ENCODE data around the gene HILPDA. TPM values are rescaled to one million over a fixed set of nuclear protein-coding genes. Genes with fewer than 3 reads are reported as not detected.

HILPDA gene
- total RNA-seq, 1 donor: 13.8 TPM

GRCh38 chr7:128424686-128425275 lies 30.9 kb upstream of the HILPDA start:
- peak; percentile 50 for DNase-seq (ENCODE audit: insufficient read length, low spot score, missing footprints)
- Histone ChIP-seq H3K4me1 (ENCODE audit: insufficient read depth, low read length) (no peaks in the 10 kb centered on the region), H3K27me3 (ENCODE audit: insufficient read depth, low read length) (no peaks in the 10 kb centered on the region), H3K27ac (ENCODE audit: low read depth, low read length) (no peak overlapping the region), H3K9me3 (ENCODE audit: low read depth, low read length) (no peaks in the 10 kb centered on the region), H3K4me3 (ENCODE audit: insufficient read depth, low read length) (no peak overlapping the region), H4K20me1 (ENCODE audit: insufficient read depth, low read length) (no peaks in the 10 kb centered on the region), H3K36me3 (ENCODE audit: insufficient read depth, low read length) (no peaks in the 10 kb centered on the region), H2AFZ (ENCODE audit: low read length) (no peak overlapping the region), H3K79me2 (ENCODE audit: insufficient read depth, low read length) (no peaks in the 10 kb centered on the region), H3K4me2 (ENCODE audit: insufficient read depth, low read length) (no peak overlapping the region)
- no peak for TF ChIP-seq CTCF (IDR thresholded peaks at IDR 0.05; ENCODE audit: extremely low read depth, low read depth, low read length)

GRCh38 chr7:128425850-128426249 lies 29.8 kb upstream of the HILPDA start:
- Histone ChIP-seq H3K4me2 (ENCODE audit: insufficient read depth, low read length) (no peak overlapping the region), H2AFZ (ENCODE audit: low read length) (no peak overlapping the region), H3K36me3 (ENCODE audit: insufficient read depth, low read length) (no peaks in the 10 kb centered on the region), H3K9me3 (ENCODE audit: low read depth, low read length) (no peaks in the 10 kb centered on the region), H4K20me1 (ENCODE audit: insufficient read depth, low read length) (no peaks in the 10 kb centered on the region), H3K4me3 (ENCODE audit: insufficient read depth, low read length) (no peak overlapping the region), H3K4me1 (ENCODE audit: insufficient read depth, low read length) (no peaks in the 10 kb centered on the region), H3K27me3 (ENCODE audit: insufficient read depth, low read length) (no peaks in the 10 kb centered on the region), H3K79me2 (ENCODE audit: insufficient read depth, low read length) (no peaks in the 10 kb centered on the region), H3K27ac (ENCODE audit: low read depth, low read length) (no peak overlapping the region)
- peak; percentile 82 for DNase-seq (ENCODE audit: insufficient read length, low spot score, missing footprints)
- TF ChIP-seq CTCF (IDR thresholded peaks at IDR 0.05; ENCODE audit: extremely low read depth, low read depth, low read length): peak; percentile 93

- Histone ChIP-seq H3K4me1 (ENCODE audit: insufficient read depth, low read length) (no peaks in the 10 kb centered on the region), H3K36me3 (ENCODE audit: insufficient read depth, low read length) (no peaks in the 10 kb centered on the region), H2AFZ (ENCODE audit: low read length) (no peak overlapping the region), H3K4me2 (ENCODE audit: insufficient read depth, low read length) (no peak overlapping the region), H3K4me3 (ENCODE audit: insufficient read depth, low read length) (no peak overlapping the region), H3K27ac (ENCODE audit: low read depth, low read length) (no peak overlapping the region), H4K20me1 (ENCODE audit: insufficient read depth, low read length) (no peaks in the 10 kb centered on the region), H3K79me2 (ENCODE audit: insufficient read depth, low read length) (no peaks in the 10 kb centered on the region), H3K9me3 (ENCODE audit: low read depth, low read length) (no peaks in the 10 kb centered on the region), H3K27me3 (ENCODE audit: insufficient read depth, low read length) (no peaks in the 10 kb centered on the region)
- peak; percentile 63 for TF ChIP-seq CTCF (IDR thresholded peaks at IDR 0.05; ENCODE audit: extremely low read depth, low read depth, low read length)
- DNase-seq (ENCODE audit: insufficient read length, low spot score, missing footprints): peak; percentile 39
Observed at GRCh38 chr7:128427289-128427891, 28.3 kb upstream of the HILPDA start.

GRCh38 chr7:128430207-128430606 lies 25.5 kb upstream of the HILPDA start:
- no peak overlapping the region for H3K4me2 ChIP-seq (ENCODE audit: insufficient read depth, low read length)
- DNase-seq (ENCODE audit: insufficient read length, low spot score, missing footprints): no peak

More at GRCh38 chr7:128430207-128430606, 25.5 kb upstream of the HILPDA start:
- no peaks in the 10 kb centered on the region for H3K9me3 ChIP-seq (ENCODE audit: low read depth, low read length)
- no peaks in the 10 kb centered on the region for H3K4me1 ChIP-seq (ENCODE audit: insufficient read depth, low read length)
- no peaks in the 10 kb centered on the region for H3K36me3 ChIP-seq (ENCODE audit: insufficient read depth, low read length)
- H3K27me3 ChIP-seq (ENCODE audit: insufficient read depth, low read length): peaks cover 2% of the 10 kb centered on the region
- H3K79me2 ChIP-seq (ENCODE audit: insufficient read depth, low read length): no peaks in the 10 kb centered on the region
- no peaks in the 10 kb centered on the region for H4K20me1 ChIP-seq (ENCODE audit: insufficient read depth, low read length)
- H3K27ac ChIP-seq (ENCODE audit: low read depth, low read length): no peak overlapping the region
- H3K4me3 ChIP-seq (ENCODE audit: insufficient read depth, low read length): no peak overlapping the region
- H2AFZ ChIP-seq (ENCODE audit: low read length): no peak overlapping the region
- TF ChIP-seq CTCF (IDR thresholded peaks at IDR 0.05; ENCODE audit: extremely low read depth, low read depth, low read length): no peak

Measured in osteoblast (primary cell).